HEK293T (cell line): ENCODE data around the gene DLK2.
A peak's percentile ranks its signal among the peaks of the same experiment; 100 is the strongest.

Experiments used
- CTCF ChIA-PET: fragments of 350-600 bp; formaldehyde crosslinking; extraction: SDS; loops from one replicate; lab custom pipeline; 2021; ENCODE audit warnings: antibody characterized with exemption, inconsistent platforms; lab: Yijun Ruan, JAX
- POLR2A ChIA-PET: fragments of 350-600 bp; formaldehyde crosslinking; extraction: SDS; loops from one replicate; lab custom pipeline; 2020; ENCODE audit warnings: antibody characterized with exemption, inconsistent platforms; lab: Yijun Ruan, JAX
- DNase-seq: peaks from one replicate; pipeline ENCODE4 v3.0.0; 2012; ENCODE audit warnings: mixed read lengths; ENCODE audit errors: extremely low spot score
- ARNT ChIP-seq: fragments of 450-650 bp; IDR thresholded peaks from 2 replicates; pipeline ENCODE4 v1.6.1; 2017; ENCODE audit warnings: mild to moderate bottlenecking
- BHLHE40 ChIP-seq: fragments of 450-650 bp; IDR thresholded peaks from 2 replicates; pipeline ENCODE4 v1.6.1; 2016; ENCODE audit warnings: mild to moderate bottlenecking, moderate library complexity, borderline replicate concordance
- CTBP1 ChIP-seq: fragments of 450-650 bp; IDR thresholded peaks from 2 replicates; pipeline ENCODE4 v1.6.1; 2016; ENCODE audit warnings: borderline replicate concordance
- ELF4 ChIP-seq: fragments of 450-650 bp; IDR thresholded peaks from 2 replicates; pipeline ENCODE4 v1.6.1; 2017; ENCODE audit warnings: antibody characterized with exemption
- FOXA1 ChIP-seq: fragments of 450-650 bp; IDR thresholded peaks from 2 replicates; pipeline ENCODE4 v1.6.1; 2016; ENCODE audit warnings: mild to moderate bottlenecking
- FOXK2 ChIP-seq: fragments of 450-650 bp; IDR thresholded peaks from 2 replicates; pipeline ENCODE4 v1.6.1; 2016; ENCODE audit warnings: mild to moderate bottlenecking
- FOXM1 ChIP-seq: fragments of 450-650 bp; IDR thresholded peaks from 2 replicates; pipeline ENCODE4 v1.6.1; 2017; ENCODE audit warnings: mild to moderate bottlenecking, borderline replicate concordance
- HDGF ChIP-seq: fragments of 450-650 bp; IDR thresholded peaks from 2 replicates; pipeline ENCODE4 v1.6.1; 2017; ENCODE audit warnings: antibody characterized with exemption, borderline replicate concordance
- L3MBTL2 ChIP-seq: fragments of 450-650 bp; conservative IDR thresholded peaks from 2 replicates; pipeline ENCODE4 v1.6.1; 2016; ENCODE audit warnings: mild to moderate bottlenecking
- LEF1 ChIP-seq: fragments of 450-650 bp; IDR thresholded peaks from 2 replicates; pipeline ENCODE4 v1.6.1; 2017; ENCODE audit warnings: mild to moderate bottlenecking, borderline replicate concordance
- NFRKB ChIP-seq: fragments of 450-650 bp; IDR thresholded peaks from 2 replicates; pipeline ENCODE4 v1.6.1; 2016; ENCODE audit warnings: mild to moderate bottlenecking, moderate library complexity
- PKNOX1 ChIP-seq: fragments of 450-650 bp; IDR thresholded peaks from 2 replicates; pipeline ENCODE4 v1.6.1; 2016
- SP1 ChIP-seq: fragments of 450-650 bp; IDR thresholded peaks from 2 replicates; pipeline ENCODE4 v1.6.1; 2017
- SUZ12 ChIP-seq: fragments of 450-650 bp; IDR thresholded peaks from 2 replicates; pipeline ENCODE4 v1.6.1; 2016; ENCODE audit warnings: mild to moderate bottlenecking
- TARDBP ChIP-seq: fragments of 450-650 bp; IDR thresholded peaks from 2 replicates; pipeline ENCODE4 v1.6.1; 2016
- ZNF384 ChIP-seq: fragments of 450-650 bp; IDR thresholded peaks from 2 replicates; pipeline ENCODE4 v1.6.1; 2016

DLK2 gene

GRCh38 chr6:43490523-43490939, 35.2 kb upstream of the DLK2 start:
- no peak for TF ChIP-seq FOXK2
- TF ChIP-seq L3MBTL2, result no peak
- TF ChIP-seq SP1, result no peak
- no peak for TF ChIP-seq TARDBP
- TF ChIP-seq LEF1, result no peak
- TF ChIP-seq BHLHE40, result no peak
- no peak for TF ChIP-seq ELF4
- no peak for TF ChIP-seq SUZ12
- no peak for TF ChIP-seq ARNT
- DNase-seq, result no peak
- POLR2A ChIA-PET, result interaction anchor here (1.3 to 3.0 kb wide), 2 partner anchors 13 kb away, joined by 3 to 9 read pairs; partner anchors contain the start of gene TJAP1
- CTCF ChIA-PET, result no interaction called here

- DNase-seq, result no peak
- no peak for TF ChIP-seq FOXA1
- TF ChIP-seq BHLHE40, result no peak
- no peak for TF ChIP-seq TARDBP
- no peak for TF ChIP-seq SUZ12
- TF ChIP-seq NFRKB, result no peak
- TF ChIP-seq LEF1, result no peak
- no peak for TF ChIP-seq HDGF
- no peak for TF ChIP-seq L3MBTL2
- TF ChIP-seq FOXM1, result no peak
- TF ChIP-seq PKNOX1, result no peak
- CTCF ChIA-PET, result interaction anchor here (1.2 kb wide), 1 partner anchor 12 kb away, joined by 4 read pairs; the partner anchor contains the start of gene TJAP1
- POLR2A ChIA-PET, result interaction anchor here (1.1 to 3.0 kb wide), 4 partner anchors 12 to 27 kb away, joined by 3 to 9 read pairs (median 3); partner anchors contain the start of genes TJAP1 and YIPF3
Measured at GRCh38 chr6:43489277-43490072, 34.1 kb upstream of the DLK2 start.

GRCh38 chr6:43488667-43489276, 33.4 kb upstream of the DLK2 start:
- no peak for DNase-seq
- no peak for TF ChIP-seq FOXK2
- no peak for TF ChIP-seq ARNT
- TF ChIP-seq FOXA1, result no peak
- TF ChIP-seq SUZ12, result no peak
- TF ChIP-seq CTBP1, result no peak
- no peak for TF ChIP-seq HDGF
- TF ChIP-seq PKNOX1, result no peak
- no peak for TF ChIP-seq L3MBTL2
- no peak for TF ChIP-seq ELF4
- no peak for TF ChIP-seq BHLHE40
- no peak for TF ChIP-seq NFRKB
- no peak for TF ChIP-seq LEF1
- TF ChIP-seq FOXM1, result no peak
- no peak for TF ChIP-seq SP1
- no peak for TF ChIP-seq ZNF384
- TF ChIP-seq TARDBP, result no peak
- POLR2A ChIA-PET, result interaction anchor here (1.1 to 3.0 kb wide), 4 partner anchors 11 to 28 kb away, joined by 3 to 9 read pairs (median 3); partner anchors contain the start of genes TJAP1 and YIPF3
- CTCF ChIA-PET, result interaction anchor here (1.2 to 3.1 kb wide), 2 partner anchors 11 to 17 kb away, joined by 4 to 13 read pairs; partner anchors contain the start of gene TJAP1

GRCh38 chr6:43481591-43482236, 26.4 kb upstream of the DLK2 start:
- no peak for DNase-seq
- POLR2A ChIA-PET, result no interaction called here
- CTCF ChIA-PET, result no interaction called here

GRCh38 chr6:43481075-43481474, 25.7 kb upstream of the DLK2 start:
- ChIA-PET POLR2A (no interaction called here), CTCF (no interaction called here)
- TF ChIP-seq FOXM1 (no peak), SP1 (no peak), PKNOX1 (peak; percentile 60)
- no peak for DNase-seq

More at GRCh38 chr6:43481591-43482236, 26.4 kb upstream of the DLK2 start:
- TF ChIP-seq ELF4, result no peak
- TF ChIP-seq L3MBTL2, result no peak
- no peak for TF ChIP-seq LEF1
- TF ChIP-seq BHLHE40, result no peak
- no peak for TF ChIP-seq ARNT
- no peak for TF ChIP-seq TARDBP
- TF ChIP-seq SUZ12, result no peak
- TF ChIP-seq CTBP1, result no peak
- no peak for TF ChIP-seq HDGF
- TF ChIP-seq SP1, result no peak
- TF ChIP-seq FOXM1, result no peak
- TF ChIP-seq FOXK2, result no peak
- TF ChIP-seq NFRKB, result no peak

- no peak for DNase-seq
- TF ChIP-seq SP1 (no peak), FOXK2 (no peak), BHLHE40 (no peak), NFRKB (no peak), ELF4 (no peak), CTBP1 (no peak), PKNOX1 (no peak), ARNT (no peak), HDGF (no peak), LEF1 (no peak), ZNF384 (no peak), L3MBTL2 (no peak), FOXA1 (no peak), SUZ12 (no peak), FOXM1 (no peak), TARDBP (no peak)
- ChIA-PET CTCF (interaction anchor here (0.6 to 1.5 kb wide), 2 partner anchors 8 to 12 kb away, joined by 4 to 8 read pairs; no protein-coding TSS in a partner anchor), POLR2A (interaction anchor here (0.6 to 1.8 kb wide), 17 partner anchors 9 to 439 kb away, joined by 3 to 18 read pairs (median 4); partner anchors contain the start of genes ABCC10, CUL7, DLK2 and LRRC73)
Measured at GRCh38 chr6:43478008-43478372, 22.6 kb upstream of the DLK2 start.
